H9 (cell line): ENCODE results near the gene RIOK1. TPM values are rescaled to one million over a fixed set of nuclear protein-coding genes. Genes with fewer than 3 reads are reported as not detected.

Experiments used
- DNase-seq: peaks from one replicate; pipeline ENCODE4 v3.0.0-alpha.2; 2017
- H2AFZ ChIP-seq: one replicate; pipeline ENCODE4 v1.6.1; 2013; ENCODE audit warnings: mild to moderate bottlenecking, low read length, control low read depth, moderate library complexity
- H2AK5ac ChIP-seq: 2 replicates; pipeline ENCODE4 v1.6.1; 2013; ENCODE audit warnings: low read length, control low read depth, mixed read lengths; ENCODE audit not compliant: insufficient read length
- H2BK120ac ChIP-seq: one replicate; pipeline ENCODE4 v1.6.1; 2013; ENCODE audit warnings: low read depth, mild to moderate bottlenecking, low read length, control low read depth, inconsistent platforms; ENCODE audit not compliant: poor library complexity, severe bottlenecking
- H2BK12ac ChIP-seq: 2 replicates; pipeline ENCODE4 v1.6.1; 2013; ENCODE audit warnings: low read length, control low read depth, mixed read lengths, low read depth; ENCODE audit not compliant: insufficient read length
- H2BK15ac ChIP-seq: 2 replicates; pipeline ENCODE4 v1.6.1; 2013; ENCODE audit warnings: low read depth, low read length, control low read depth
- H2BK20ac ChIP-seq: one replicate; pipeline ENCODE4 v1.6.1; 2013; ENCODE audit warnings: low read depth, mild to moderate bottlenecking, low read length, control low read depth, inconsistent platforms; ENCODE audit not compliant: poor library complexity, severe bottlenecking
- H2BK5ac ChIP-seq: 2 replicates; pipeline ENCODE4 v1.6.1; 2013; ENCODE audit warnings: low read length, control low read depth, mixed read lengths; ENCODE audit not compliant: insufficient read length
- H3K14ac ChIP-seq: 2 replicates; pipeline ENCODE4 v1.6.1; 2013; ENCODE audit warnings: low read length, control low read depth; ENCODE audit not compliant: insufficient read depth
- H3K18ac ChIP-seq: 2 replicates; pipeline ENCODE4 v1.6.1; 2013; ENCODE audit warnings: low read depth, mild to moderate bottlenecking, mixed read lengths, low read length, control low read depth; ENCODE audit not compliant: insufficient read length
- H3K23ac ChIP-seq: 2 replicates; pipeline ENCODE4 v1.6.1; 2013; ENCODE audit warnings: low read length, control low read depth, mixed read lengths, low read depth; ENCODE audit not compliant: insufficient read length
- H3K23me2 ChIP-seq: 2 replicates; pipeline ENCODE4 v1.6.1; 2013; ENCODE audit warnings: low read depth, mild to moderate bottlenecking, mixed read lengths, low read length, control low read depth; ENCODE audit not compliant: insufficient read length, poor library complexity, severe bottlenecking
- H3K27ac ChIP-seq: 2 replicates; pipeline ENCODE4 v1.5.1; 2013; ENCODE audit warnings: low read length, control low read depth, mixed read lengths, low read depth; ENCODE audit not compliant: insufficient read length
- H3K27me3 ChIP-seq: 2 replicates; pipeline ENCODE4 v1.6.1; 2013; ENCODE audit warnings: low read length, control low read depth, inconsistent platforms; ENCODE audit not compliant: insufficient read depth
- H3K4ac ChIP-seq: 2 replicates; pipeline ENCODE4 v1.6.1; 2013; ENCODE audit warnings: low read depth, mild to moderate bottlenecking, control low read depth, inconsistent platforms, low read length, moderate library complexity
- H3K4me1 ChIP-seq: 2 replicates; pipeline ENCODE4 v1.6.1; 2013; ENCODE audit warnings: low read length, control low read depth, inconsistent platforms; ENCODE audit not compliant: insufficient read depth
- H3K4me2 ChIP-seq: 2 replicates; pipeline ENCODE4 v1.6.1; 2013; ENCODE audit warnings: low read length, control low read depth, mixed read lengths; ENCODE audit not compliant: insufficient read length, insufficient read depth
- H3K56ac ChIP-seq: 2 replicates; pipeline ENCODE4 v1.6.1; 2013; ENCODE audit warnings: low read depth, mild to moderate bottlenecking, mixed read lengths, low read length, control low read depth; ENCODE audit not compliant: insufficient read length
- H3K79me1 ChIP-seq: 2 replicates; pipeline ENCODE4 v1.6.1; 2013; ENCODE audit warnings: low read depth, mild to moderate bottlenecking, moderate library complexity, low read length, control low read depth, inconsistent platforms; ENCODE audit not compliant: insufficient read depth, poor library complexity, severe bottlenecking
- H3K79me2 ChIP-seq: 2 replicates; pipeline ENCODE4 v1.6.1; 2013; ENCODE audit warnings: low read length, control low read depth, inconsistent platforms; ENCODE audit not compliant: insufficient read depth
- H3K9ac ChIP-seq: 2 replicates; pipeline ENCODE4 v1.6.1; 2013; ENCODE audit warnings: low read length, control low read depth, mixed read lengths; ENCODE audit not compliant: insufficient read length; ENCODE audit errors: extremely low read depth
- H3K9me3 ChIP-seq: one replicate; pipeline ENCODE4 v1.6.1; 2013; ENCODE audit warnings: low read depth, low read length, inconsistent platforms; ENCODE audit not compliant: control insufficient read depth
- H3T11ph ChIP-seq: one replicate; pipeline ENCODE4 v1.6.1; 2013; ENCODE audit warnings: mild to moderate bottlenecking, low read length, control low read depth, inconsistent platforms
- H4K20me1 ChIP-seq: one replicate; pipeline ENCODE4 v1.6.1; 2013; ENCODE audit not compliant: control insufficient read depth, insufficient read length, insufficient read depth
- H4K5ac ChIP-seq: 2 replicates; pipeline ENCODE4 v1.6.1; 2013; ENCODE audit warnings: low read depth, mild to moderate bottlenecking, mixed read lengths, low read length, control low read depth; ENCODE audit not compliant: insufficient read length
- H4K8ac ChIP-seq: replicated peaks from 2 replicates; pipeline ENCODE4 v1.6.1; 2013; ENCODE audit warnings: low read length, control low read depth, mixed read lengths, low read depth; ENCODE audit not compliant: insufficient read length
- H4K91ac ChIP-seq: 2 replicates; pipeline ENCODE4 v1.6.1; 2013; ENCODE audit warnings: low read depth, mild to moderate bottlenecking, moderate library complexity, mixed read lengths, low read length, control low read depth; ENCODE audit not compliant: insufficient read length
- H3K27ac Mint-ChIP-seq, 3 experiments: 2 replicates in 2 of 3; 3 replicates in 1 of 3; pipeline ENCODE4 v1.8.0; 2020 to 2021; ENCODE audit warnings: mixed read lengths in 3 of 3, mild to moderate bottlenecking in 1 of 3, moderate library complexity in 1 of 3
- H3K27me3 Mint-ChIP-seq: 2 replicates; pipeline ENCODE4 v1.8.0; 2021; ENCODE audit warnings: low read depth, mild to moderate bottlenecking, moderate library complexity, mixed read lengths
- H3K36me3 Mint-ChIP-seq, 3 experiments: 2 replicates in 2 of 3; 3 replicates in 1 of 3; pipeline ENCODE4 v1.8.0; 2020 to 2021; ENCODE audit warnings: low read depth in 3 of 3, mixed read lengths in 3 of 3; ENCODE audit not compliant: insufficient read depth in 1 of 3
- H3K4me1 Mint-ChIP-seq, 2 experiments: 2 replicates each; pipeline ENCODE4 v1.8.0; 2020; ENCODE audit warnings: mixed read lengths in 2 of 2
- H3K4me3 Mint-ChIP-seq, 2 experiments: 2 replicates in 1 of 2; 3 replicates in 1 of 2; pipeline ENCODE4 v1.8.0; 2020 to 2021; ENCODE audit warnings: mild to moderate bottlenecking in 2 of 2, mixed read lengths in 2 of 2, moderate library complexity in 1 of 2
- H3K9me3 Mint-ChIP-seq, 2 experiments: 2 replicates in 1 of 2; 3 replicates in 1 of 2; pipeline ENCODE4 v1.8.0; 2020; ENCODE audit warnings: mild to moderate bottlenecking in 2 of 2, mixed read lengths in 2 of 2, moderate library complexity in 1 of 2
- CTCF ChIP-seq: fragments of 200-600 bp; sonication (generic); conservative IDR thresholded peaks from 3 replicates; pipeline ENCODE4 v1.8.0; 2021; ENCODE audit warnings: antibody characterized with exemption, mild to moderate bottlenecking
- WGBS: extraction: QIAGEN DNeasy Blood & Tissue Kit; methylation state at CpG from one replicate; pipeline ENCODE4 v1.1.7; 2013; ENCODE audit warnings: missing lambda C conversion rate, low lambda C conversion rate, mixed read lengths; ENCODE audit not compliant: insufficient read length; ENCODE audit errors: extremely low coverage; 5-methylcytosine and 5-hydroxymethylcytosine counted together
- total RNA-seq: library from RNA; stranded (reverse); gene quantifications from 2 replicates; pipeline ENCODE4 v1.2.1, GENCODE V29; 2021

RIOK1 gene
- total RNA-seq, 1 experiment from 2014 or later = 40.0 TPM

GRCh38 chr6:7431674-7432390 lies 42.2 kb downstream of the RIOK1 start:
- Histone ChIP-seq H2BK120ac (no peak overlapping the region), H4K8ac (no peak overlapping the region), H3K14ac (no peak overlapping the region), H3K23ac (no peak overlapping the region), H4K20me1 (no peaks in the 10 kb centered on the region), H3K9ac (no peak overlapping the region), H3K4me1 (no peaks in the 10 kb centered on the region), H3K27ac (no peak overlapping the region), H3K4me2 (no peak overlapping the region), H2AK5ac (no peak overlapping the region), H2AFZ (no peak overlapping the region), H2BK12ac (no peak overlapping the region), H4K91ac (no peak overlapping the region), H3K79me1 (no peaks in the 10 kb centered on the region), H3K18ac (no peak overlapping the region), H3K9me3 (no peaks in the 10 kb centered on the region), H3K27me3 (no peaks in the 10 kb centered on the region), H4K5ac (no peak overlapping the region), H3K79me2 (no peaks in the 10 kb centered on the region), H3K4ac (no peak overlapping the region), H2BK20ac (no peak overlapping the region), H3K56ac (no peak overlapping the region), H2BK15ac (no peak overlapping the region), H2BK5ac (no peak overlapping the region), H3T11ph (no peak overlapping the region), H3K23me2 (no peaks in the 10 kb centered on the region)
- no peak for TF ChIP-seq CTCF
- Mint-ChIP-seq H3K4me1 (peaks cover 14 to 22% of the 10 kb centered on the region in 2 experiments), H3K4me3 (no peak overlapping the region; a peak in 1 of 5 replicates), H3K27me3 (no peaks in the 10 kb centered on the region), H3K9me3 (no peaks in the 10 kb centered on the region; a peak in 1 of 5 replicates), H3K36me3 (no peaks in the 10 kb centered on the region), H3K27ac (no peak overlapping the region)
- DNase-seq = peak; percentile 86
- WGBS = no CpG with 5 or more reads among the region's 24 CpGs
